Activated naive CD4-positive, alpha-beta T cell (primary cell): ENCODE measurements around the gene GNG4.
"Not testable (repeated sequence)": the region's sequence is repeated elsewhere in the genome, so short reads cannot be mapped to it uniquely, and the experiment has no call there.

ENCODE experiments used
- DNase-seq, 4 experiments: peaks; one replicate each; lab custom pipeline; 2025; lab: John Stamatoyannopoulos, UW

The GNG4 gene

DNA sequence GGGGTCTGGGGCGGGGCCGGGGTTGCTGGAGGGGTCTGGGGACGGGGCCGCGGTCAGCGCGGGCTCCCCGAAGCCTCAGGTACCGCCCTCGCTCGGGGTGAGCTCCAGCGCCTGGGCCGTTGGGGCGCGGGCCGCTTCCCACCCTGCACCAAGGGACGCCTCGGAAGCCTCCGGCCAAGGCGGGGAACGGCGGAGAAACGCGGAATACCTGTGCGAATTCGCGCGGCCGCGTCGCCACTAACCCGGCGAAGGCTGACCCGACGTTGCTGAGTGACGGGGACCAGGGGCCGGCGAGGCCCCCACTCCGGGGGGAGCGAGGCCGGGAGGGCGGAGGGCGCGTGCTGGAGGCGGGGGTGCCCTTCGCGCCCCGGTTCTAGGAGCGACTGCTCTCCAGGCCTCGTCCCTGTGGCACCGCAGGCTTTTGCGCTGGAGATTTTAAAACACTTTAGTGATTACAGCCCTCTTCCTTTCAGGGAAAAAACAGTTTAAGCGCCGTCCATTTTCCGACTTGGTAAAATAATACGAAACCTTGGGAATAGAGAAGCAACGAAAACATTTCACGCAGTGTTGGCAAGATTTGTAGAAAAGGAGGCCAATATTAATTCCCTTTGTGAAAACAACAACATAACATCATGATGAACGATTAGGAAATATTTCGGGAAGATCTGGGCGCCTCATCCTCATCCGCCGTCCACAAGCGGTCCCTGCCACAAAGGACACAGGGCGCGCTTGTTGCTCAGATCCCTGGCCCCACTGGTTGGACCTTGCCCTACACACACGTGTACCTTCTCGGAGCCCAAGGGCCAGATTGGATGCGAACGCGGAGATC, 971 bp upstream of the GNG4 start:
- DNase-seq = no peak

DNA sequence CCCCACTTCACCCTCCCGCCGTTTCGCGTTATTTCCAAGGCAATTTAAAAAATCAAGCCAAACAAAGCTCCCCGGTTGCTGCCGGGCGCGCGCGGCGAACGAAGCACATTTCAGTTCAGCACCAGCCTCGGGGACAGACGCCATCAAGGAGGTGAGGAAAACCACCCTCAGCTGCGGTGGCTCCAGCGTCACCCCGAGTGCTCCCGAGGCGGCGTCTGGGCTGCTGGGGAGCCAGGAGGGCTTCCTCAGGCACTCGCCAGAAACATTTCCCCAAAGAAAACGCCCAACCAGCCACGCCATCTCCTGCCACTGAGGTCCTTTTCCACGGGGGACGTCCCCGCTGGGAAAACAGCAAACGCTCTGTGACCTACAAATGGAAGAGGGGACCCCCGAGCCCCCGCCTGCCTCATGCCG, 623 bp downstream of the GNG4 start:
- peak in 2 of 4 experiments; percentile 10 to 11 for DNase-seq

GRCh38 chr1:235648407-235648907, 1.1 kb downstream of the GNG4 start:
- DNase-seq = no peak

- not testable (repeated sequence) for DNase-seq
These were observed 2.0 kb downstream of the GNG4 start for GRCh38 chr1:235647537-235647936.

- no peak for DNase-seq
These were observed 3.1 kb downstream of the GNG4 start for GRCh38 chr1:235646463-235646862.

DNA sequence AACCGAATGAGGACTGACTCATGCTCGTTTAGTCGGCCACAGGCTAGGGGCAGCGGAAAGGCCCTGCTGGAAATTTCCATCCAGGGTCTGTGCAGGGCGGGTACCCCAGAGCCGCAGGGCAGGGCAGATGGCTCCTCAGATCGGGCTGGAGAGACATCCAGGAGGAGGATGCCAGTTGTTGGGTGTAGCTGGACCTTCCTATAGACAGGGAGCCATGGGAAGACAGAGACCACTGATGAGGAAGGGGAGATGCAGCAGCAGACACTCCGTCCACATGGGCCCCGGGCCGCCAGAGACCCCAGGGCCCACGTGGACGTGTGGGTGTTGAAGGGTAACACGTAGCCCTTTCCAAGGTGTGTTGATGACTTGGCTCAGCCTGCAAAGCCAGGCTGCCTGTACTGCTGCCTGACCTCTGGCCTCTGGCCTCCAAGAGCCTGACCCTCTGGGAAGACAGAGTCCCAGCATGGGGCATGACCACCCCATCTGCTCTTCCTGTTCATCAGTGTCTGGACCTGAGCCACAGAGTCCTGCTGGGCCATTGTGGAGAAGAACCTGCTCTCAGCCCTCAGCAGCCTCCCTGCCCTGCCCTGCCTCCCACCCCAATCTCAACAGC, 4.8 kb downstream of the GNG4 start:
- no peak for DNase-seq

- DNase-seq = no peak
These were observed 5.5 kb downstream of the GNG4 start for GRCh38 chr1:235643837-235644692.

DNA sequence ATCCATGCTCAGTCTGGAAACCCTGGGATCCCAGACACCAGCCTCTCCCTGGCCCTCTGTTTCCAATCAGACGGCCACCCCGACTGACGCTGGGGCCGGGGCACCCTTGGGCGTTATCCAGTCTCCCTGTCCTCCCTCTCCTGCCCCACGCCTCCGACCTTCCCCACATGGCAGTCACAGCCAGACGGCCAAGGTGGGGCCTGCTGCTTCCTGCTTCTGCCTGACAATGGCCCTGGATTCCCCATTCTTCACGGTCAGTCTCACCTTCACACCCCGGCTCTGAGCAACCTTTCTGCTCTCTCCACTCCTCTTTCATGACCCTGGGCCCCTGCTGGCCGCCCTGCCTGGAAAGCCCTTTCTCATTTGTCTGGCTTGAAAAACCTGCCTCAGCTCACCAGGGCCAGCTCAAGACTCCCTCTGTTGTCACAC, 6.6 kb downstream of the GNG4 start:
- no peak for DNase-seq

- DNase-seq = peak in 2 of 4 experiments; percentile 16 to 21
These were observed 7.3 kb downstream of the GNG4 start for GRCh38 chr1:235642011-235642942.

- DNase-seq = no peak
These were observed 9.0 kb downstream of the GNG4 start for GRCh38 chr1:235640580-235640979.

DNA sequence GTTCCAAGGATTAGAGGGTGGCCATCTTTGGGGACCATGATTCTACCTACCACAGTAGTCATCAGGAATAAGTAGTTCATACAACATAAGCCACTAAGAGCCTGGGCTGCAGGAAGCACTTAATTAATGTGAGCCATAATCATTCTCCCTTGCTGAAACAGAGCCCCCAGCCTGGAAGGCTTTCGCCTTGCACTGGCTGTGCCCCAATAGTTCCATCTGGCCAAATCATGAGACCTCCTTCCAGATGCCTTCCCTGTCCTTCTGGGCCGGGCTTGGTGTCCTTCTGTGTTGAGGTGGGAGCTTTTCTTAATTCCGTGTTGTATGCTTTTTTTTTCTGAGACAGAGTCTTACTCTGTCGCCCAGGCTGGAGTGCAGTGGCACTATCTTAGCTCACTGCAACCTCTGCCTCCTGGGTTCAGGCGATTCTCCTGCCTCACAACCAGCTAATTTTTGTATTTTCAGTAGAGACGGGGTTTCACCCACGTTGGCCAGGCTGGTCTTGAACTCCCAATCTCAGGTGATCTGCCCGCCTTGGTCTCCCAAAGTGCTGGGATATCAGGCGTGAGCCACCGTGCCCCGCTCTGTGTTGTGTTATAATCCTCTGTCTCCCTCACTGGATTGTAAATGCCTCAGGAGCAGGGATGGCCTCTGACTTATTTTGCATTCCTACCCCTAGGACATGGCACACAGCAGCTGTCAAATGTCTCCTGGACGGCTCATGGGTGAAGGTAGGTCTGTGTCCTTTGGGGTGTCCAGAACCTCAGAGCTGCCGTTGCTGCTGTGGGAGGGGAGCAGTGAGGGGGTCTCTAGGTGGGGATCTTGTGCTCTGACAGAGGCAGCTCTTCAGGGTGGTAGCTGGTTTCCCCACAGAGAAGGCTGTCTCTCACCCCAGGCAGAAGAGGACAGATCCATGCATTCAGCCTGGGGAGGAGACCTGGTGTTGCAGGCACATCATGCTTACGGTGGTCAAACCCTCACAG, 10.1 kb downstream of the GNG4 start:
- no peak for DNase-seq

- not testable (repeated sequence) for DNase-seq
These were observed 11.0 kb downstream of the GNG4 start for GRCh38 chr1:235638612-235639011.

- no peak for DNase-seq
These were observed 11.6 kb downstream of the GNG4 start for GRCh38 chr1:235637756-235638534.

- DNase-seq = no peak
These were observed 13.5 kb downstream of the GNG4 start for GRCh38 chr1:235635938-235636662.

- DNase-seq = no peak
These were observed 16.8 kb downstream of the GNG4 start for GRCh38 chr1:235632506-235633401.

GRCh38 chr1:235631816-235632215, 17.8 kb downstream of the GNG4 start:
- DNase-seq = no peak

DNA sequence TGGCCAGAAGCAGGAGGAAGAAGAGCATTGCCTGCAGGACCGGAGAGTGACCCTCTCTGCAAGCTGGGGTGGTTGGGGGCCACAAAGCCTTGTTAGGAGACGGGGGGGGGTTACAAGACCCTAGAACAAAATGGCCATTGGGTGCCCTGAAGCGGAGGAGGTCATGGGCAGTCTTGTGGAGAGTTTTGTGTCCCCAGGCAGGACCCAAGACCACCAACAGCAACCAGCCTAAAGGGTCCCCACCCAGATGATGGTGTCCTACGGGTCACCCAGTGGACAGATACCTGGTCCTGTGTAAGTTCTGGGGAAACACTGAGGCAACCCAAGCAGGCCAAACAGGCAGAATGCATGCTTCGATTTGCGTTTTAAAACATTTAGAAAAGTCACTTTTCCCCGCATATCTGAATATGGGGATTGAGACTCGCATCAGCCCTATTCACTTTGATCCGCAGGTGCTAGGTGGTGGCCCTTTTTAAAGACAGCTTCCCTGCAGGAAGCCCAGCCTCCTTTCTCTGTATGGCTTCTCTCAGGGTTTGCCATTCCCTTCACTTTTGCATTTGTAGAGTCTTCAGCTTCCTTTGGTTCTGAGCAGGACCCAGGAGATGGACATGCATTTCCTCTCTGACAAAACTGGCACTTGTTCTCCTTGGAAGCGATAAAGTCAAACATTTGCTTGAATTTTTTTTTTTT, 21.1 kb downstream of the GNG4 start:
- no peak for DNase-seq
